ES-I3 (cell line): ENCODE measurements around the gene PHF8.

ENCODE experiments used
- H3K36me3 ChIP-seq: 2 replicates; pipeline ENCODE4 v1.6.1; 2013; ENCODE audit warnings: mild to moderate bottlenecking, low read length, control low read depth, moderate library complexity; ENCODE audit not compliant: insufficient read depth
- H3K4me1 ChIP-seq: 2 replicates; pipeline ENCODE4 v1.6.1; 2013; ENCODE audit warnings: mild to moderate bottlenecking, control low read depth, low read length; ENCODE audit not compliant: insufficient read depth
- H3K9ac ChIP-seq: 2 replicates; pipeline ENCODE4 v1.6.1; 2013; ENCODE audit warnings: low read depth, mild to moderate bottlenecking, low read length, moderate library complexity
- H3K9me3 ChIP-seq: 2 replicates; pipeline ENCODE4 v1.6.1; 2013; ENCODE audit warnings: mild to moderate bottlenecking, low read length, moderate library complexity; ENCODE audit not compliant: control insufficient read depth, insufficient read depth

PHF8 gene

DNA sequence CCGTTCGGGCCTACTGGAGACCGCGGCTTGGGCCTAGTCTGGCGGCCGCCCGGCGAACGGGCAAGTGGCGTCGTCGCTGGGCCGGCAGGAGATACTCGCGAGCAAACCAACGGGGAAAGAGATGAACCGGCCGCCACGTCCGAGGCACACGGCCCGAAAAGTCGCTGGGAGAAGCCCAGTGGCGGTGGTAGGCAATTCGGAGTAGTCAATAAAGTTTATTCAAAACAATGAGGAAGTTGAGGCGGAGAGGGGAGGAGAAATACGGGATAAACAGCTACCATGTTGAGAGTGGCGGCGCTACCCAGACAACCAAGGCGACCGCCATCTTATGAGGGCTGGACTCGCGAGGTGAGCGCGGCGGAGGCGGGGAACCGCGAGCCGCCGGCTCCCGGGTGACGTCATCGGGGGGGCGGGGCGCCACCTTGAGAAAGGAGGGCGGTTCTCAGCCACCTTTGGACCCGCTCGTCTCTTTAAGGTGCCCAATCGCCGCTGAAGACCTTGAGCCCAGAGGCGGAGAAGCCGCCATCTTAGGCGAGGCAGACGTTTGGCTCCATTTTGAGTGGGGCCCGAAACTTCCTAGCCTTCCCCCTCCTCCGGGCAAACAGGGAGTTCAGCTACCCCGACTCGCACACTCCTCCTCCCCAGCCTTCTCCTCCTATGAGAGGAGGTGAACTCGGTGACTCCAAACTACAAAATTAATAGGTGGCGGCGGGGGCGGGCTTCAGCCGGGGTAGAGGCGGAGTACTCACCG, at the start of gene PHF8:
Gene PHF8, minus strand, starts transcription at position 348 of the 751 bp plus-strand sequence. CDS start 1,745 bp downstream, outside the sequence.
- no peaks in the 10 kb centered on the region for H3K9me3 ChIP-seq
- peak within 1 kb of the TSS; percentile 86 for H3K9ac ChIP-seq
- peaks cover 8% of the 10 kb centered on the region for H3K4me1 ChIP-seq
- peaks cover 2% of the 10 kb centered on the region; the same call in 1 of the 2 replicates for H3K36me3 ChIP-seq

DNA sequence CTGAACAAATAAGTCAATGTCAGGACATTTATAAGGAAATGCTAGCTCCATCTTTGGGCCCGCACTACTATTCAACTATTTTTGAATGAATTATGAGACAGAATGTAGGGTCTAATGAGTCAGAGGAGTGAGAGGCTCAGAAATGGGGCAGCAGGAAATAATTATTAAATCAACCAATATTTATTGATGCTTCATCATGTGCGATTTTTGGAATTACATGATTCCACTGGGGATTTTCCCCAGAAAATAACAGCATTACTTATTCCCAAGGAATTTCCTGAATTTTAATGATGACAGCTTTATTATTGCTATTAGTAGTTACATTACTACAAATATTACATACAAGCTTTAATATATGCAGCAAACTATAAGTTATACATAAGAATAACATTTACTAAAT, 49.3 kb upstream of the PHF8 start:
- H3K9ac ChIP-seq: no peak overlapping the region
- H3K4me1 ChIP-seq: no peaks in the 10 kb centered on the region
- H3K36me3 ChIP-seq: no peaks in the 10 kb centered on the region
- H3K9me3 ChIP-seq: no peaks in the 10 kb centered on the region

DNA sequence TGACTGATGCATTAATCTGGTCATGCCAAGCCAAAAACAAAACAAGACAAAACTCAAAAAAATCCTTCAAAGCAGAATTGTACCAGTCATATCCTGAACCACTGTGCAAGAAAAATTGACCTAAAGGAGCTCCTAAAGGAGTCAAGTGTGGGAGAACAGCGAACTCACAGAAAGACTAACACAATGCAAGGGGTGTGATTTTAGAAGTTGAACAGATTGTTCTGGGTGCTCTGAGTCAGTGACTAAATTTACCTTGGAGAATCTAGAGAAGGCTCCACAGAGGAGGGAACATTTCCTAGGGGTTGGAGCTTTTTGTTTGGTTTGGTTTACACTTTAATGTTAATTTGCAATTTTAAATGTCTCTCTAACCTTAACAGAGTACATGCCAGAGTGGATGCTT, 48.9 kb upstream of the PHF8 start:
- no peaks in the 10 kb centered on the region for H3K9me3 ChIP-seq
- H3K9ac ChIP-seq: no peak overlapping the region
- no peaks in the 10 kb centered on the region for H3K36me3 ChIP-seq
- H3K4me1 ChIP-seq: no peaks in the 10 kb centered on the region

DNA sequence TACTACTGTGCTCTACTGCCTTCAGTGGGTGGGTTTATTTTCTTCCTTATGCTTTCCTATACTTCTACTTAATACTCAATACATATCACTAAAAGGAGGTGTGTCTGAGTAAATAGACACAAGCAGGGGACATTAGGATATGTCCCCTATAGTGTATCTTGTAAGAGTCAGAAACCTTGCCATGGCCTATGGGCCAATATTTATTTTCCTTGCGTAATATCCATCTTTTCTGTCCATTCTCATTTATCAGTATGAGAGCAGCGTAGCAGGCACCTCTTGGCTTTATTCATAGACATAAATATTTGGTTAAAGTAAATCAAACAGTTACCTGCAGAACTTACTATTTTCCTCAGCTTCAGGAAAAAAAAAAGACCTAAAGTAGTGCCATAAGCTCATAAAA, 46.6 kb upstream of the PHF8 start:
- Histone ChIP-seq H3K9me3 (no peaks in the 10 kb centered on the region), H3K9ac (no peak overlapping the region), H3K4me1 (no peaks in the 10 kb centered on the region), H3K36me3 (no peaks in the 10 kb centered on the region)

DNA sequence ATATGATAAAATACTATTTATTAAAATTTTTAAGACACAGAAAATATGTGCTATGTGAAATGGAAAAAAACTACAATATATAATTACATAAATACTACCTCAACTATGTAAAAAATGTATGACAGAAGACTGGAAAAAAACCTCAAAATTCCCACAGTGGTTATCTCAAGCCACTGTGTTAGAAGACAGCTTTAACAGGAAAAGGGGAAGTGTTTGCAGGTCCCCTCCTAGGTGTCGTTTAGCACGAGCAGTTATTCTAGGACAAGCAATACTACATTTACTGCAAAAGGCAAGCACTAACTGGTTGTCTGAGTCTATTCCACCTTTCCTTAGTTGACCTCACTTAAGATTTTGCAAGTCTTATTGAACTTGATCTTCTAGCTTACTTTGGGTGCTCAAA, 44.9 kb upstream of the PHF8 start:
- Histone ChIP-seq H3K9ac (no peak overlapping the region), H3K36me3 (no peaks in the 10 kb centered on the region), H3K4me1 (no peaks in the 10 kb centered on the region), H3K9me3 (no peaks in the 10 kb centered on the region)

DNA sequence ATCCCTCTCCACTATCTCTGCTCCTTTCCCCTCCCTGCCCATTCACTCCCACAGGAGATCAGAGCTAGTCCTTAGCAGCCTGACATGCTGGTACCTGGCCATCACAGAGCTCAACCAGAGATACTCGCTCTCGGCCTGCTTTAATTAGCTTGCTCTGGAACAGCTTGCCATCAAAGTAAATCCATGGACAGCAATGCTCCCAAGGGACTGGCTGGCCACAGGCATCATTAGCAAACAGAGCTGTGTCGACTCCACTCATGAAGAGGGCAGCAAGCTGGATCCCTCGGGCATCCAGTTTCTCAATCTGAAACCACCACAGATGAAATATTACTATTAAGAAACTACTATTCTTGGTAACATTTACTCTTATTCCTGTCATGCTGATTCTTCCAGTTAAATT, 43.4 kb upstream of the PHF8 start:
- Histone ChIP-seq H3K36me3 (no peaks in the 10 kb centered on the region), H3K4me1 (no peaks in the 10 kb centered on the region), H3K9me3 (no peaks in the 10 kb centered on the region), H3K9ac (no peak overlapping the region)

DNA sequence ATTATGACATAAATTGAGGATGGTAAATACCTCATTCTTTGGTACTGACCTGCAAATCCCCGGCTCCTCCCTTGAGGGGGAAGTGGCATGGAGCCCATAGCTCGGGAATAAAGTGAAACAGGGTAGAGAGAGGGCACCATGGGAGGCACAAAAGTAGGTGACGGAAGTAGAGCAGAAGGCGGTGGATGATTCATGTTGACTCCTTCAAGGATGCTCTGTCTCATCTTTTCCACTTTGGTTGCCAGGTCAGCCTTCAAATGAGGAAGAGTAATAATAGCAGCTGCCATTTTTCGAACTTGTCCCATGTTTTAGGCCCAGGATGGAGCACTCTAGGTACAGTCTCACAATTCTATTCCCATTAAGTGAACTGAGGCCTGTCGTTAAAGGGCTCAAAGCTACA, 41.4 kb upstream of the PHF8 start:
- H3K4me1 ChIP-seq: no peaks in the 10 kb centered on the region
- H3K36me3 ChIP-seq: no peaks in the 10 kb centered on the region
- no peaks in the 10 kb centered on the region for H3K9me3 ChIP-seq
- H3K9ac ChIP-seq: no peak overlapping the region

DNA sequence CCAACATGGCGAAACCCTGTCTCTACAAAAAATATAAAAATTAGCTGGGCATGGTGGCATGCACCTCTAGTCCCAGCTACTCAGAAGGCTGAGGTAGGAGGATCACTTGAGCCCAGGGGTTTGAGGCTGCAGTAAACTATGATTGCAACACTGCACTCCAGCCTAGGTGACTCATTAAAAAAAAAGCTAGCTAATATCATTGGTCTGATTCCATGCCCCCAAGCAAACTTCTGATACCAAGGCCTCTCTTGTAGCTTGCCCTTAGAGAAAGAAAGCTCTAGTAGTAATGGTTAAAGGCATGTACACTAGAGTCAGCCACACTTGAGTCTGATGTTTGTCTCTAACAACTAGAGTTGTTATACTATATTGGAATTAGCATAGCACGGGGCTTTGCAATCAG, 32.6 kb upstream of the PHF8 start:
- Histone ChIP-seq H3K9ac (no peak overlapping the region), H3K36me3 (no peaks in the 10 kb centered on the region)

DNA sequence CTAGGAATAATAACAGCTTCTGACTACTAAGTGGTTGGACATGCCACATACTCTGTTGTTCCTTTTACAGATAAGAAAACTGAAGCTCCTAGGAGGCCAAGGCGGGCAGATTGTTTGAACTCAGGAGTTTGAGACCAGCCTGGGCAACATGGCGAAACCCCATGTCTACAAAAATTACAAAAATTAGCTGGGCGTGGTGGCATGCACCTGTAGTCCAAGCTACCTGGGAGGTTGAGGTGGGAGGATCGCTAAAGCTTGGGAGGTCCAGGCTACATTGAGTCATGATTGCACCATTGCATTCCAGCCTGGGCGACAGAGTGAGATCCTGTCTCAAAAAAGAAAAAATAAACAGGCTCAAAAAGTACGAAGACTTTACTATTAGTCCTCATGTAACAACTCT, 30.6 kb upstream of the PHF8 start:
- Histone ChIP-seq H3K36me3 (no peaks in the 10 kb centered on the region), H3K4me1 (no peaks in the 10 kb centered on the region), H3K9me3 (no peaks in the 10 kb centered on the region), H3K9ac (no peak overlapping the region)

More for the DNA sequence above, 32.6 kb upstream of the PHF8 start:
- H3K4me1 ChIP-seq: no peaks in the 10 kb centered on the region
- H3K9me3 ChIP-seq: no peaks in the 10 kb centered on the region

DNA sequence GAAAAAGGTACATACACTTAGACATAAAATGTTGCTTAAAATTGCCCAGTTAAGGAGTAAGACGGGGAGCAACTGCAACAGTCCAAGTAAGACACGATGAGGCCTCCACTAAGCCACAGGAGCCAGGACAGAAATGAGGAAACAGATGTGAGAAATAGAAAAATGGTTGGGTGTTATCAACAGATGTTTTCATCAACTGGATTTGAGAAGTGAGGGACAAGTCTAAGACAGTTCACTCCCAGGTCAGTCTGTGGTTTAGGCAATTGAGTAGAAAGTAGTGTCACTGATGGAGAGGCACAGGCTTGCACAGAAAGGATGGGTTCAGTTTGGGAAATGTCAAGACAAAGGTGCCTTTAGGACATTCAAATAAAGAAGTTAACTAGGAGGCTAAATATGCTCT, 23.5 kb upstream of the PHF8 start:
- Histone ChIP-seq H3K4me1 (peaks cover 4% of the 10 kb centered on the region; the same call in 1 of the 2 replicates), H3K9me3 (no peaks in the 10 kb centered on the region), H3K9ac (no peak overlapping the region), H3K36me3 (no peaks in the 10 kb centered on the region)

DNA sequence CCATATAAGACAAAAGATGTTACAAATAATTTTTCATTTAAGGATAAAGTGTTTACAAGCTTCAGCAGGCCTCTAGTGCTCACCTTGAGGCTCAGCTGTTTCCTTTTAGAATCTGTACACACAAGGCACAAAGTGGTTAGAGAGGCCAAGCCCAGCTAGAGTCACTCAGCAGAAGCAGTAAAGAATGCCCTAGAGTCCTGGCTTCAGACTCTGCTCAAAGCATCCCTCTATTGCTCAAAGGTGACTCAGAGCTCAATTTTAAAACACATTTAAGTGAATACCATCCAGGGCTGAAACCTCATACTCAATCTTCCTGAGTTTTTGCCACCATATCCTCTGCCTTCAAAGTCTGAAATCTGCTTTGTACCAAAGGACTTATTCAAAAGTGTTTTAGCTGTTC, 22.6 kb upstream of the PHF8 start:
- Histone ChIP-seq H3K4me1 (peaks cover 4% of the 10 kb centered on the region; the same call in 1 of the 2 replicates), H3K36me3 (no peaks in the 10 kb centered on the region), H3K9me3 (no peaks in the 10 kb centered on the region), H3K9ac (no peak overlapping the region)

DNA sequence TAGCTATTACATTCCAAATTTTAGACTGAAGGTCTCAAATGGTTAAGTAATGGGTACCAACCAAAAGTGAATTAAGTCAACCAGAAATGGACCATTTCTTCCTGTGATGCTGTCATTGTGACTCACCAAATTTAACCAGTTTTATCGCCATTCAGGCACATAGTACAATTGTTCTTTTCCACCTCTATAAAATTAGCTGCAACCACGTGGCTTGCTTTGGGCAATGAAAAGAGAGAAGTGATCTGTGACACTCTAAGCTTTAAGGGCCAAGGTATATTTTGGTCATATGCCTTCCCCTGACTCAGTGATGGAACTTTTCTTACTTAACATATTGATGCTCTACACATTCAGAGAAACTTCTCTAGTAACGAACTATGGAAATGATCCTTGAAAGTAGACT, 20.3 kb upstream of the PHF8 start:
- Histone ChIP-seq H3K9ac (no peak overlapping the region), H3K4me1 (peaks cover 4% of the 10 kb centered on the region; the same call in 1 of the 2 replicates), H3K9me3 (no peaks in the 10 kb centered on the region), H3K36me3 (no peaks in the 10 kb centered on the region)

DNA sequence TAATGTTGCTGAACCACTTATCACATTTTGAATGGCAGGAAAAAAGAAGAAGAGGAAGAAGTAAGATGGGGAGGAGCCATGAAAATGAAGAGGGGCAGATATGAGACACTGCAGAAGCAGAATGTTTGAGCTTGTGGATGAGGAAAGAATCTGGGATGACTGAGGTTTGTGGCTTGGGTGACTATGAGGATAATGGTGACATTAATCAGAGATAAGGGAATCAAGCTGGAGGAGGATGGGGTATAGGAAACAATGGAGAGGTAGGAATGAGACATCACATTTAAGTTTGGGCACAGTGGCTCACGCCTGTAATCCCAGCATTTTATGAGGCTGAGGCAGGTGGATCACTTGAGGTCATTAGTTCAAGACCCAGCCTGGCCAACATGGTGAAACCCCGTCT, 19.1 kb upstream of the PHF8 start:
- no peak overlapping the region for H3K9ac ChIP-seq
- H3K9me3 ChIP-seq: no peaks in the 10 kb centered on the region
- H3K36me3 ChIP-seq: no peaks in the 10 kb centered on the region
- peaks cover under 1% of the 10 kb centered on the region; the same call in 1 of the 2 replicates for H3K4me1 ChIP-seq

DNA sequence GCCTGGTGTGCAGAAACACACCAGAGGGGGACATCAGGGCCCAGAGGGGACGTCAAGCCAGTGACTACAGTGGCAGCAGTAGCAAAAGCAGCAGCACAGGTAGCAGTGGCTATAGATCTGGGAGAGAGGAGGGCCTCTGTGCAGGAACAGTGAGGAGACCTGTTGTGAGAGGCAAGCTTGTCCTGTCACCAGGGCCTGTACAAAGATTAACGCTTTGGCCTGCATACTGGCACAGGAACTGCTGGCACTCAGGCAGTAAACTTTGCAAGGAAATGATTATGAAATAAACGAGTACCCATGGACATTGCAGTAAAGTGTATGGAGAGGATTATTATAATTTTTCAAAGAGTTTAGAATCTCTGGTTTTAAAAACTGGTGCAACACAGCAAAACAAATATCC, 5.5 kb upstream of the PHF8 start:
- H3K9ac ChIP-seq: no peak overlapping the region
- peaks cover 8% of the 10 kb centered on the region for H3K4me1 ChIP-seq
- no peaks in the 10 kb centered on the region; the same call in 1 of the 2 replicates for H3K9me3 ChIP-seq
- no peaks in the 10 kb centered on the region for H3K36me3 ChIP-seq

DNA sequence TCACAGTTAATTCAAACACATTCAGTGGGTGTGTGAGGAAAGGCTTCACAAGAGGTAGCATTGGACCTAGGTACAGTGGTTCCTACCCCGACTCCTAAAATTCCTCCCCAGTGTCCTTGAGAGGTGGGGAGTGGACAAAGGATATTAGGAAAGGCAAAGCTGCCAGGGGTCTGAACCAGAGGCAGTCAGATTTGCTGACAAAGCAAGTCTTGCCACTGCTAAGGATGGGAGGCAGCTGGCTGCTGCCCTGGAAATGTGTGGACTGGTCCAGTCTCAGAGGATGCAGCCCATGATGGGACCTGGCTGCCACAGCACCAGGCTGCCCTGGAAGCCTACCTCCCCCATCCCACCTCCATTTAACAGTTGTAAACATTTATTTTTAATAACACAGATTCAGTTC, 4.1 kb upstream of the PHF8 start:
- Histone ChIP-seq H3K36me3 (no peaks in the 10 kb centered on the region), H3K4me1 (peaks cover 8% of the 10 kb centered on the region), H3K9ac (no peak overlapping the region), H3K9me3 (no peaks in the 10 kb centered on the region)
